GM04504 (cell line): ENCODE results near the gene PITPNM3.
A peak's percentile ranks its signal among the peaks of the same experiment; 100 is the strongest.

Source experiments
- DNase-seq: peaks from one replicate; pipeline ENCODE4 v3.0.0-alpha.2; 2012; ENCODE audit warnings: low read depth

Gene PITPNM3

GRCh38 chr17:6479622-6480302, 76.6 kb downstream of the PITPNM3 start:
- no peak for DNase-seq

GRCh38 chr17:6478486-6478885, 77.9 kb downstream of the PITPNM3 start:
- DNase-seq = no peak

GRCh38 chr17:6477831-6478383, 78.4 kb downstream of the PITPNM3 start:
- no peak for DNase-seq

- DNase-seq = no peak
These were observed 79.6 kb downstream of the PITPNM3 start for GRCh38 chr17:6476810-6477179.

GRCh38 chr17:6476076-6476809, 80.1 kb downstream of the PITPNM3 start:
- no peak for DNase-seq

- DNase-seq = no peak
These were observed 80.9 kb downstream of the PITPNM3 start for GRCh38 chr17:6475411-6475810.

GRCh38 chr17:6474906-6475305, 81.4 kb downstream of the PITPNM3 start:
- no peak for DNase-seq

GRCh38 chr17:6474376-6474775, 82.0 kb downstream of the PITPNM3 start:
- no peak for DNase-seq

- DNase-seq = peak; percentile 48
These were observed 83.1 kb downstream of the PITPNM3 start for GRCh38 chr17:6473128-6473767.

- DNase-seq = no peak
These were observed 83.8 kb downstream of the PITPNM3 start for GRCh38 chr17:6472517-6472916.

- peak; percentile 39 for DNase-seq
These were observed 84.6 kb downstream of the PITPNM3 start for GRCh38 chr17:6471531-6472465.

GRCh38 chr17:6470751-6471521, 85.4 kb downstream of the PITPNM3 start:
- no peak for DNase-seq

GRCh38 chr17:6470146-6470718, 86.1 kb downstream of the PITPNM3 start:
- no peak for DNase-seq

- no peak for DNase-seq
These were observed 88.1 kb downstream of the PITPNM3 start for GRCh38 chr17:6468051-6468790.

GRCh38 chr17:6467567-6467966, 88.8 kb downstream of the PITPNM3 start:
- DNase-seq = no peak

- no peak for DNase-seq
These were observed 91.0 kb downstream of the PITPNM3 start for GRCh38 chr17:6465206-6466003.

- DNase-seq = no peak
These were observed 91.8 kb downstream of the PITPNM3 start for GRCh38 chr17:6464446-6465041.

GRCh38 chr17:6463616-6464445, 92.5 kb downstream of the PITPNM3 start:
- DNase-seq = no peak
